ENCODE results near the gene NPR2. TPM values are rescaled to one million over a fixed set of nuclear protein-coding genes. Genes with fewer than 3 reads are reported as not detected.

The NPR2 gene
- total and polyA plus RNA-seq, 4 donors: 6.2 to 16.1 (median 13.5) TPM

- Histone ChIP-seq H3K4me1 (ENCODE audit: control insufficient read depth in 5 of 5, insufficient read depth in 5 of 5, low read length in 5 of 5) (peaks cover 0 to 13% (median 4%) of the 10 kb centered on the region in 5 donors), H3K9ac (ENCODE audit: insufficient read depth in 1 of 2, low read length in 2 of 2) (no peak overlapping the region), H3K9me3 (ENCODE audit: control insufficient read depth in 4 of 4, insufficient read depth in 3 of 4, low read length in 3 of 4) (no peaks in the 10 kb centered on the region), H3K27ac (ENCODE audit: low read depth in 1 of 2, low read length in 1 of 2) (no peak overlapping the region), H3K4me3 (no peak overlapping the region), H3K27me3 (ENCODE audit: control insufficient read depth in 3 of 3, insufficient read depth in 3 of 3, low read length in 2 of 3) (no peaks in the 10 kb centered on the region), H3K36me3 (ENCODE audit: control insufficient read depth in 4 of 4, insufficient read depth in 4 of 4, low read length in 4 of 4) (peaks cover 0 to 1% (median 0%) of the 10 kb centered on the region in 4 donors)
- 86 to 95% methylated on average over 2 of the region's 2 CpGs for WGBS, 2 donors
- TF ChIP-seq, protein P1, sequence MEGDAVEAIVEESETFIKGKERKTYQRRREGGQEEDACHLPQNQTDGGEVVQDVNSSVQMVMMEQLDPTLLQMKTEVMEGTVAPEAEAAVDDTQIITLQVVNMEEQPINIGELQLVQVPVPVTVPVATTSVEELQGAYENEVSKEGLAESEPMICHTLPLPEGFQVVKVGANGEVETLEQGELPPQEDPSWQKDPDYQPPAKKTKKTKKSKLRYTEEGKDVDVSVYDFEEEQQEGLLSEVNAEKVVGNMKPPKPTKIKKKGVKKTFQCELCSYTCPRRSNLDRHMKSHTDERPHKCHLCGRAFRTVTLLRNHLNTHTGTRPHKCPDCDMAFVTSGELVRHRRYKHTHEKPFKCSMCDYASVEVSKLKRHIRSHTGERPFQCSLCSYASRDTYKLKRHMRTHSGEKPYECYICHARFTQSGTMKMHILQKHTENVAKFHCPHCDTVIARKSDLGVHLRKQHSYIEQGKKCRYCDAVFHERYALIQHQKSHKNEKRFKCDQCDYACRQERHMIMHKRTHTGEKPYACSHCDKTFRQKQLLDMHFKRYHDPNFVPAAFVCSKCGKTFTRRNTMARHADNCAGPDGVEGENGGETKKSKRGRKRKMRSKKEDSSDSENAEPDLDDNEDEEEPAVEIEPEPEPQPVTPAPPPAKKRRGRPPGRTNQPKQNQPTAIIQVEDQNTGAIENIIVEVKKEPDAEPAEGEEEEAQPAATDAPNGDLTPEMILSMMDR (IDR thresholded peaks at IDR 0.05; ENCODE audit: control extremely low read depth, extremely low read depth): no peak
- no peak for ATAC-seq (ENCODE audit: insufficient read depth, low FRiP score)
- DNase-seq: no peak
Measured at GRCh38 chr9:35763181-35763580, 28.2 kb upstream of the NPR2 start.

GRCh38 chr9:35763803-35764202 is 27.6 kb upstream of the NPR2 start:
- no peaks in the 10 kb centered on the region for H3K9me3 ChIP-seq (ENCODE audit: control insufficient read depth in 4 of 4, insufficient read depth in 3 of 4, low read length in 3 of 4)
- H3K4me3 ChIP-seq: no peak overlapping the region
- no peak overlapping the region for H3K9ac ChIP-seq (ENCODE audit: insufficient read depth in 1 of 2, low read length in 2 of 2)
- H3K27ac ChIP-seq (ENCODE audit: low read depth in 1 of 2, low read length in 1 of 2): no peak overlapping the region
- H3K27me3 ChIP-seq (ENCODE audit: control insufficient read depth in 3 of 3, insufficient read depth in 3 of 3, low read length in 2 of 3): no peaks in the 10 kb centered on the region
- peaks cover 0 to 1% (median 0%) of the 10 kb centered on the region in 4 donors for H3K36me3 ChIP-seq (ENCODE audit: control insufficient read depth in 4 of 4, insufficient read depth in 4 of 4, low read length in 4 of 4)
- WGBS, 2 donors: 86 to 88% methylated on average over 1 of the region's 1 CpG
- TF ChIP-seq, protein P1 (IDR thresholded peaks at IDR 0.05; ENCODE audit: control extremely low read depth, extremely low read depth): no peak
- no peak for DNase-seq
- H3K4me1 ChIP-seq (ENCODE audit: control insufficient read depth in 5 of 5, insufficient read depth in 5 of 5, low read length in 5 of 5): peaks cover 0 to 13% (median 3%) of the 10 kb centered on the region in 5 donors
- no peak for ATAC-seq (ENCODE audit: insufficient read depth, low FRiP score)

DNA sequence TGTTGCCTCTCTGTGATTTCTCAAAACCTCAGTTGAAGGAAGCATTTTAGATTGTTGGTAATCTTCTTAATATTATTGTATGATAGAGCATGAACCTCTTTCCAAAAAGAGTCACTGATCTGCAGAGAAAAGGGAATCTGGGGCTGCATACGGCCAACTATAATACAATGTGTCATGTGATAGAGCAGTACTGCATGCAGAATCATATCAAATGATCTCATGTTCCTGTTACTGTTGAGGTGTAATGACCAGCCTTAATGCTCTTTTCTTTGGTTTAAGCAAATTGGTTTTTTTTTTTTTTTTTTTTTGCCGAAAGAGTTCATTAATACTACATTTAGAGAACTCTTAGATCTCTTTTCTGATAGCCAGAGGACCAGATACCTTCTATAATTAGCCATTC is 24.4 kb upstream of the NPR2 start:
- TF ChIP-seq, protein P1 (IDR thresholded peaks at IDR 0.05; ENCODE audit: control extremely low read depth, extremely low read depth): no peak
- Histone ChIP-seq H3K4me3 (no peak overlapping the region), H3K9ac (ENCODE audit: insufficient read depth in 1 of 2, low read length in 2 of 2) (no peak overlapping the region), H3K27me3 (ENCODE audit: control insufficient read depth in 3 of 3, insufficient read depth in 3 of 3, low read length in 2 of 3) (no peaks in the 10 kb centered on the region), H3K4me1 (ENCODE audit: control insufficient read depth in 5 of 5, insufficient read depth in 5 of 5, low read length in 5 of 5) (peaks cover 2 to 20% (median 15%) of the 10 kb centered on the region in 5 donors), H3K36me3 (ENCODE audit: control insufficient read depth in 4 of 4, insufficient read depth in 4 of 4, low read length in 4 of 4) (no peaks in the 10 kb centered on the region), H3K9me3 (ENCODE audit: control insufficient read depth in 4 of 4, insufficient read depth in 3 of 4, low read length in 3 of 4) (no peaks in the 10 kb centered on the region), H3K27ac (ENCODE audit: low read depth in 1 of 2, low read length in 1 of 2) (no peak overlapping the region)
- DNase-seq: no peak
- 74 to 97% methylated on average over 2 of the region's 2 CpGs for WGBS, 2 donors
- no peak for ATAC-seq (ENCODE audit: insufficient read depth, low FRiP score)

DNA sequence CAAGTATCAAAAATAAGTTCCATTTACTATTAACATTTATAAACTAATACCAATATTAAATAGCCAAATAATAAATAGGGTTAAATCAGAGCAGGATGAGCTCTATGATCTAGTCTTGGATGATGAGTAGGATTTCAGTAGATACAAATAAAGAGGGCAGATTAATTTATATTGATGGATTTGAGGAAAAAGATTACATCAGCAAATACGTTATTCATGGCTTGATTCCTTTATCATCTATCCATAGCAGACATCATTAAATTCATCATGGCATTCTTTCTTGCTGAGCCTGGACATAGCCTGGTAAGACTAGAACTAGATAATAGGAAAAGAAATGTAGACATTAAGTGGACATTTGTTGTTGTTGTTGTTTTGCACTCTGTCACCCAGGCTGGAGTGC is 23.9 kb upstream of the NPR2 start:
- TF ChIP-seq, protein P1 (IDR thresholded peaks at IDR 0.05; ENCODE audit: control extremely low read depth, extremely low read depth): no peak
- Histone ChIP-seq H3K9me3 (ENCODE audit: control insufficient read depth in 4 of 4, insufficient read depth in 3 of 4, low read length in 3 of 4) (no peaks in the 10 kb centered on the region), H3K9ac (ENCODE audit: insufficient read depth in 1 of 2, low read length in 2 of 2) (no peak overlapping the region), H3K27ac (ENCODE audit: low read depth in 1 of 2, low read length in 1 of 2) (no peak overlapping the region), H3K4me3 (no peak overlapping the region), H3K27me3 (ENCODE audit: control insufficient read depth in 3 of 3, insufficient read depth in 3 of 3, low read length in 2 of 3) (no peaks in the 10 kb centered on the region), H3K4me1 (ENCODE audit: control insufficient read depth in 5 of 5, insufficient read depth in 5 of 5, low read length in 5 of 5) (peaks cover 2 to 23% (median 17%) of the 10 kb centered on the region in 5 donors), H3K36me3 (ENCODE audit: control insufficient read depth in 4 of 4, insufficient read depth in 4 of 4, low read length in 4 of 4) (no peaks in the 10 kb centered on the region)
- no peak for DNase-seq
- WGBS, 2 donors: 88 to 95% methylated on average over 1 of the region's 1 CpG
- no peak for ATAC-seq (ENCODE audit: insufficient read depth, low FRiP score)

Measured in lung (tissue), 12 donors.